ENCODE results near the gene RAPSN. TPM values are rescaled to one million over a fixed set of nuclear protein-coding genes. Genes with fewer than 3 reads are reported as not detected.

RAPSN gene
- total RNA-seq, 1 donor from 2014 or later: 0.16 TPM

- no peaks in the 10 kb centered on the region for H3K27me3 Mint-ChIP-seq (ENCODE audit: low read depth)
- H3K36me3 Mint-ChIP-seq (ENCODE audit: low read depth): no peaks in the 10 kb centered on the region
- TF ChIP-seq CTCF (conservative IDR thresholded peaks at IDR 0.05): no peak
- H3K4me1 Mint-ChIP-seq: no peaks in the 10 kb centered on the region
- no peak overlapping the region for H3K27ac Mint-ChIP-seq (ENCODE audit: unreplicated experiment)
- DNase-seq (ENCODE audit: low read depth, low spot score): no peak
- H3K9me3 Mint-ChIP-seq: no peaks in the 10 kb centered on the region
- no peak overlapping the region for H3K4me3 Mint-ChIP-seq
Observed at GRCh38 chr11:47390422-47390760, 58.5 kb downstream of the RAPSN start.

- H3K36me3 Mint-ChIP-seq (ENCODE audit: low read depth): no peaks in the 10 kb centered on the region
- peak overlapping the region; percentile 50 for H3K27ac Mint-ChIP-seq (ENCODE audit: unreplicated experiment)
- H3K27me3 Mint-ChIP-seq (ENCODE audit: low read depth): no peaks in the 10 kb centered on the region
- H3K9me3 Mint-ChIP-seq: no peaks in the 10 kb centered on the region
- no peak overlapping the region for H3K4me3 Mint-ChIP-seq
- H3K4me1 Mint-ChIP-seq: no peaks in the 10 kb centered on the region
- TF ChIP-seq CTCF (conservative IDR thresholded peaks at IDR 0.05): no peak
- no peak for DNase-seq (ENCODE audit: low read depth, low spot score)
Observed at GRCh38 chr11:47389577-47390421, 59.1 kb downstream of the RAPSN start.

- H3K4me1 Mint-ChIP-seq: no peaks in the 10 kb centered on the region
- TF ChIP-seq CTCF (conservative IDR thresholded peaks at IDR 0.05): no peak
- H3K4me3 Mint-ChIP-seq: no peak overlapping the region
- no peaks in the 10 kb centered on the region for H3K9me3 Mint-ChIP-seq
- no peaks in the 10 kb centered on the region for H3K27me3 Mint-ChIP-seq (ENCODE audit: low read depth)
- no peak for DNase-seq (ENCODE audit: low read depth, low spot score)
- H3K27ac Mint-ChIP-seq (ENCODE audit: unreplicated experiment): peak overlapping the region; percentile 62
- H3K36me3 Mint-ChIP-seq (ENCODE audit: low read depth): no peaks in the 10 kb centered on the region
Observed at GRCh38 chr11:47388697-47389576, 60.0 kb downstream of the RAPSN start.

GRCh38 chr11:47387944-47388696 lies 60.8 kb downstream of the RAPSN start:
- no peaks in the 10 kb centered on the region for H3K9me3 Mint-ChIP-seq
- no peak for TF ChIP-seq CTCF (conservative IDR thresholded peaks at IDR 0.05)
- no peak overlapping the region for H3K4me3 Mint-ChIP-seq
- peak overlapping the region; percentile 83 for H3K27ac Mint-ChIP-seq (ENCODE audit: unreplicated experiment)
- H3K4me1 Mint-ChIP-seq: no peaks in the 10 kb centered on the region
- no peaks in the 10 kb centered on the region for H3K36me3 Mint-ChIP-seq (ENCODE audit: low read depth)
- H3K27me3 Mint-ChIP-seq (ENCODE audit: low read depth): no peaks in the 10 kb centered on the region
- DNase-seq (ENCODE audit: low read depth, low spot score): no peak

Small RNA genes within 50 kb of the gene (microRNA-seq; reads per million reads assigned to microRNA genes)
- not detected for gene MIR4487

Other genes with a start within 250 kb of the RAPSN start
- gene DDB2, start 234.2 kb downstream of the RAPSN start, total RNA-seq: 32.2 and 33.9 TPM in 2 replicates
- 41.0 and 41.7 TPM in 2 replicates for gene ACP2, start 200.3 kb downstream of the RAPSN start, total RNA-seq
- gene NR1H3, start 191.1 kb downstream of the RAPSN start, total RNA-seq: 15.2 and 19.1 TPM in 2 replicates
- 56.2 and 59.2 TPM in 2 replicates for gene MADD, start 179.0 kb downstream of the RAPSN start, total RNA-seq
- gene MYBPC3, start 96.4 kb downstream of the RAPSN start, total RNA-seq: not detected in 2 replicates
- not detected in 2 replicates for gene SPI1, start 70.6 kb downstream of the RAPSN start, total RNA-seq
- 34.5 and 36.0 TPM in 2 replicates for gene SLC39A13, start 40.5 kb downstream of the RAPSN start, total RNA-seq
- gene PSMC3, start 22.7 kb downstream of the RAPSN start, total RNA-seq: 197 and 205 TPM in 2 replicates
- gene CELF1, start 104.0 kb upstream of the RAPSN start, total RNA-seq: 176 and 180 TPM in 2 replicates
- 41.8 and 47.0 TPM in 2 replicates for gene PTPMT1, start 116.5 kb upstream of the RAPSN start, total RNA-seq
- 15.4 and 16.6 TPM in 2 replicates for gene KBTBD4, start 129.8 kb upstream of the RAPSN start, total RNA-seq
- gene NDUFS3, start 129.9 kb upstream of the RAPSN start, total RNA-seq: 172 and 178 TPM in 2 replicates
- 0.35 and 0.50 TPM in 2 replicates for gene FAM180B, start 137.5 kb upstream of the RAPSN start, total RNA-seq
- gene C1QTNF4, start 145.3 kb upstream of the RAPSN start, total RNA-seq: 18.9 and 21.4 TPM in 2 replicates
- 157 and 160 TPM in 2 replicates for gene MTCH2, start 193.4 kb upstream of the RAPSN start, total RNA-seq